NCI-H748 treated with DMSO at 0.1 percent for 48 hours (cell line): Measurements from ENCODE around the gene ISL2.

ENCODE experiments used
- DNase-seq: peaks from one replicate; lab custom pipeline; 2025; lab: John Stamatoyannopoulos, UW

The ISL2 gene

DNA sequence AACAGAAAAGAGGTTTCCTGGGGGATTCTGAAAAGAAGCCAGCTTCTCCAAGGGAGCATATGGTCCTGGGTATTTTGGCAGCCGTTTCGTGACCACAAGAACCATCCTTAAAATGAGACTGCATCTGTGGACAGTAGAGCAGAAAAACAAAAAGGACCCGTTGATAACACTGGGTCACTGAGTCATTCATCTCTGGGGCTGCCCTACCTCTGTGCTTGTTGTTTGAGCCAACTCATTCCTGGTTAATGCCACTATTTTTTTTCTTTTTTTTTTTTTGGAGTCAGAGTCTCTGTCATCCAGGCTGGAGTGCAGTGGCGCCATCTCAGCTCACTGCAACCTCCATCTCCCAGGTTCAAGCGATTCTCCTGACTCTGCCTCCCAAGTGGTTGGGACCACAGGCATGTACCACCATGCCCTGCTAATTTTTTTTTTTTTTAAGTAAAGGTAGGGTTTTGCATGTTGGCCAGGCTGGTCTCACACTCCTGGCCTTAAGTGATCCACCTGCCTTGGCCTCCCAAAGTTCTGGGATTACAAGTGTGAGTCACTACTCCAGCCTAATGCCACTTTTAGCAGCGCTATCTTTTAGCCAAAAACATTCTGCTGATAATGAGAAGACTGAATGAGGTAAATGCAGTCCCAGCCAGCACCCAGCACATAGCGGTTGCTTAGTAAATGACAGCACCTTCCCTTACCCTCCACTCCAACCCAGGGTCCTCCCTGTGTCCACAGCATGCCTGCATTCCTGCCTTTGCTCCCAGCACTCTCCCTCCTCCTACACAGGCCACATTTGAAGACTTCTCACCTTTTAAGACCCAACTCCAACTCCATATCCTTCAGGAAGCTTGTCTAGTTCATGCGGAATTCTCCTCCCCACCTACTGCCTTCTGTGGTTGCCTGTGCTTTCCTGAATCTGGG lies 9.1 kb upstream of the ISL2 start:
- DNase-seq = no peak

DNA sequence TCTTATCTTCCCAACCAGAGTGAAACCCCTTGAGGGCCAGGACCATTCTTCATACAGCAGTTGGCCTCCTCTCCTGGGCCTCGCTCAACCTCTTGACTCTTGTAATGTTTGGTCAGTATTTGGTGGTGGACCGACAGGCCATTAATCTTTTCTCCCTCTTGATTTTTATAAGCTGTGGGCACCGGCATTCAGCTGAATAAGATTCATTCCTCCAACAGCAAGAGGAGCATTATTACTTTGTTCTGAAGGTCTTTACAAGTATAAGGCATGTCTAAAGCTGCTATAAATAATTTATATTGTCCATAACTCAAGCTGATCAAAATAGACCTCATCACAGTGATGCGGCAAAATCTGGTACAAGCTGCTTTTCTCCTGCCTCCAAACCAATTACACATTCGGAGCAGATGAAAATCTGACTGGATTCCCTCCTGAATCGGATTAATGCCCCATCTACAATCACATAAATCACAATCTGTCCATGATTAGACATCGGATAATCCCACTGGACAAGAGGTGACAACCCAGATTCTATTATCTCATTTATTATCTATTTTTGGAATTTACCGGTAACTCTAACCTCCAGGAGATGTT lies 8.4 kb upstream of the ISL2 start:
- DNase-seq = no peak

DNA sequence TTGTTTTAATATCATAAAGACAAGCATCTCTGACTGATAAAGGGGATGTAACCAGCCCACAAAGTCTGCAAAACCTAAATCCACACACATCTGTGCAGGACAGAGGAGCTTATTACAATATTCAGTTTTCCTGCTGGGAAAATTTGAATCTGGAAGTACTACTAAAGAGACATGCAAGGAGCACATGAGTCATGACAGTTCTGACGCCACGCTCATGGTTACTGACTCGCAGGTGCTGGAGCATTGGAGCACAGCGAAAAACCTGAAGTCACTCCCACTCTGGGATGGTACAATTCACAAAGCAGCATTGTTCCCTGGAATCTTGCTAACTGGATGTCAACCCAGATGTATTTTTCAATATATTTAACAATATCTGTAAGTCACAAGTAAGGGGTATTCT lies 7.6 kb upstream of the ISL2 start:
- DNase-seq = no peak

DNA sequence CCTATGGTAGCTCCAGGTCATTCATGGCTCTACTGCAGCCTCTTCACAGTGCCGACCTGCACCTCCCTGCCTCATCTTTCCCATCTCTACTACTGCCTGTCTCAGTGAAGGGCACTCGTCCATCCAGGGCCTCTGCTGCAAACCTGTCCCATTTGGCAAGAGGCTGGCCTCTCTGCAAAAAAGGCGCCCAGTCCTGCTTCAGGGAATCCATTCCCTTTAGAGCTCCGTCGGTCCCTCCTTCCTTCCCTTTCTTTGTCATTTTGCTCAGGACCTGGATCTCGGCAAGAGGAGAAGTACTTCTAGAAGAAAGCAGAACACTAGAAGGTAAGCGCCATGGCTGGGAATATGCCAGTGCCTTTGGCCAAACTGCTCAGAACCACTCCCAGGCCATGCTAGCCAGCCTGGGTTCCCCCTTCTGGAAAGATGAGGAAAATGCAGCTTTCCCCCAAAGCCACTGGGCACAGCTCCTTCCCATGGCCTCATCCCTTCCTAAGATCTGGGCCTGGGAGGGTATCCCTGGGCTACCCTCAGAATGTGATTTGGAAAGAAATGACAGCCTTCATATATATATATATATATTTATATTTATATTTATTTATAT lies 6.4 kb upstream of the ISL2 start:
- no peak for DNase-seq

DNA sequence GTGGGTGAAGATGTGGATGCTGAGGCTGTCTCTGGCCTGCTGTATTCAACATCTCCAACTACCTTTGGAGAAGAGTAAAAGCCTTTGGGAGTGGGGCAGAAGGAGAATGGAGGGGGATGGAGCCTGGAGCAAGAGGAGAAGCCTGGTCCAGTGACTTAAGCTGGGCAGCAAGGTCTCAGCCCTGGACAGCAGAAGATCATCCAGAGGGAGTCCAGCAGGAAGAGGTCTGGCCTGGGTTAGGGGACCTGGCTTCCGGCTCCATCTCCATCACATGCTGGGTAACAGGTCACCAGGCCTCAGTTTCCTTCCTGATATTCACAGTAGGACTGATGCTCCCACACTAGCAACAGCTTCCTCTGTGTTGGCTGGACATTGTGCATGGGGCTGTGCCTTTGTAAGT lies 3.8 kb upstream of the ISL2 start:
- no peak for DNase-seq

DNA sequence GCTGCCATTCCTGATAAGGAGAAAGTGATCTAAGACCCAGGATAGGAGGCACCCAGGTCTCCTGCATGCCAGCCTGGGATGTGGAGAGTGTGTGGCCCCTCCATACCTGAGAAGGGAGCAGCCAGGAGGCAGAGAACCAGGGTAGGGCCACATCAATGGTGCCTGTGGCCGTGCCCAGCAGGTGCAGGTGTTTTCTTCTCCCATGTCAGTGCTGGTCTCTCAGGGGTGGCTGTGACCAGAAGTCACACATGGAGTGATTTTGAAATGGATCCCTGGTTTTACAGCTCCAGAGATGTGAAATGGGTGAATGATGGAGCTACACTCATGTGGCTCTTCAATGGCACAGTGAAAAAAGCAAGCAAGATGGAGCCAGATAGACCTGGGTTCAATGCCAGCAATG lies 3.3 kb upstream of the ISL2 start:
- no peak for DNase-seq

DNA sequence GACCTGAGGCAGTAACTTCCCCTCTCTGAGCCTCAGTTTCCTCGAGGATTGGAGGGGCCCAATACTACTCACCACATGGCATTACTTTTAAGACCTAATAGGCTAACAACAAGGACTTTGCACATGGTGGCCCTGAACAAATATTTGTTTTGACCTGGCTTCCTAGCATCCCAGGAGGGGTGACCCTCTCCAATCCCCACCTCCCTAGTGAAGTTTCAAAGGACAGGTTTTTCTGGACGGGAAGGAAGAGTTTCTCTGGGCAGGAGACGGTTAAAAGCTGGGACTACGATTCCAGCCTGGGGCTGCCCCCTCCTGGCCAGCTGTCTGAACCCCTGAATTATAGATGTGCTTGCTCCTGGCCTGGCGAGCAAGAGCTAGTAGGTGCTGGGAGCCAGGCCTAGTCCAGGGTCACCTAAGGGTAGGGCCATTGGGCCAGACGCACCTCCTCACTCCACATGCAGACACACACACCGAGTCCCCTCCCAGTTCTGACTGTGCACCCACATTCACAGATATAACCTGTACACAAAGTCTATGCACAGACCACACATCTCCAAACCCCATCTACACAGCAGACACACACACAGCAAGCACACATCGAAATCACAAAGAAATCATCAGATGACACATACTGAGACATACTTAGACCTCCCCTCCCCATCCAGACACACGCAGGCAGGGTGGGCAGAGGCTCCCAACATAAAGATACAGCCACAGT lies 2.7 kb upstream of the ISL2 start:
- DNase-seq = no peak

DNA sequence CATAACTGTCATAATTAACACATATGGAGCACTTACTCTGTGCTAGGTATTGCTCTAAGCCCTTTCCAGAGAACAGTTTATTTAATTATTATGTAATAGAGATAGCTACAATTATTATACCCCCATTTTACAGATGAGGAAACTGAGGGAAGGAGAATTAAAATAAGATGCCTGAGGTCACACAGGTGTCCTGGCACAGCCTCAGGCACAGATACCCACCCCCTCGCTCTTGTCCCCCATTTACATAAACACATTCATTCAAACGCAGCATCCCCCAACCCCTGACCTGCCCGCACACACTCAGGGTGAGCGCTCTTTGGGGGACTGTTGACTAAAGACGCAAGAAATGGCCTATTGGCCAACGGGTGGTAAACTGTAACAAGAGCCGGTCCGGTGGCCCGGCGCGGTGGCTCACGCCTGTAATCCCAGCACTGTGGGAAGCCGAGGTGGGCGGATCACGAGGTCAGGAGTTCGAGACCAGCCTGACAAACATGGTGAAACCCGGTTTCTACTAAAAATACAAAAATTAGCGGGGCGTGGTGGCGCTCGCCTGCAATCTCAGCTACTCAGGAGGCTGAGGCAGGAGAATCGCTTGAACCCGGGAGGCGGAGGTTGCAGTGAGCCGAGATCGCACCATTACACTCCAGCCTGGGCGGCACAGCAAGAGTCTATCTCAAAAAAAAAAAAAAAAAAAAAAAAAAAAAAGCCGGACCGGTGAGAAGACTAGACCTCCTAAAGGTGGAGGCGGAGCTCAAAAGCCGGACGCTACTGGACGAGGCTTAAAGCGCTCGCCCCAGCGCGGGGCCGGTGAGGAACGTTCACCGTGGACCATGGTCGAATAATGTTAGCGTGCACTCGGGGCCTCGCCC lies 1.9 kb upstream of the ISL2 start:
- DNase-seq = no peak

DNA sequence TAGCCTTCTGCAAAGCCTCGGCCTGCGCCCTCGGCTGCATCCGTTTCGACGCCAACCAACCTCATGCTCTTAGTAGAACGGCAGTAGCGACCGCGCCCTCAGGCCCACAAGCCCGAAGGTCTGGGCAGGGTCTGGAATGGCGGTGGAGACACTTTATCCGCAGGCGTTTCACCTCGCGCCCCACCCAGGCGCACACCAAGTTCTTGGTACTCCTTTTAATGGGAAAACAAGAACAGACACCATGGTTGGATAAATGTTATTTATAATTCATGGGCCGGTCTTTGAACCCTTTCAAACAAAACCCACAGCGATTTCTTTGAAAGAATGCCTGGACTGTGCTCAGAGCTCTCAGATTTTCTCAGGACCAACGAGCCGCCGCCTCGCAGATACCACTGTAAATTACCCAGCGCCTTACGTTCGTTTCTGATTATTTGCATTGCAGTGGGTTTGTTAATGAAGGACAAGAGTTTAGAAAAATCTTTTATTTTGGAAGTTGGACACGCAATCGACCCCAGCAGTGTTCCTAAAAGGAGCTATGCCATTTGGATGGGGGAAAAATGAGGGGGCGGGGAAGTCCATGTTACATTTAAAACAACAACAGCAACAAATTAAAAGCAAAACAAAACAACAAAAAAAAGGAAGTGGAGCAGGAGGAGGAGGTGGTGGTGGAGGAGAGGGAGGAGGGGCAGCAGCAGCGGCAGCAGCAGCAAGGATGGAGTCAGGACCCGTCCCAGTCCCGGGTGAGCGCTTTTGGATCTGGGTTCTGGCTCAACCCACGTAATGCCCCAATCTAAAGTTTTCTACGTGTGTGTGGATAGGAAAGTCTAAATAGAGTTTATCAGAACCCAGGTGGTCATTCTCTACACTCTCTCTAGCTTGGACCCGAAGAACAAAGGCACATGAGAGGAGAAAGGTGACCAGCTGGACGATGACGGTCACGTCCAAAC lies 993 bp upstream of the ISL2 start:
- no peak for DNase-seq

DNA sequence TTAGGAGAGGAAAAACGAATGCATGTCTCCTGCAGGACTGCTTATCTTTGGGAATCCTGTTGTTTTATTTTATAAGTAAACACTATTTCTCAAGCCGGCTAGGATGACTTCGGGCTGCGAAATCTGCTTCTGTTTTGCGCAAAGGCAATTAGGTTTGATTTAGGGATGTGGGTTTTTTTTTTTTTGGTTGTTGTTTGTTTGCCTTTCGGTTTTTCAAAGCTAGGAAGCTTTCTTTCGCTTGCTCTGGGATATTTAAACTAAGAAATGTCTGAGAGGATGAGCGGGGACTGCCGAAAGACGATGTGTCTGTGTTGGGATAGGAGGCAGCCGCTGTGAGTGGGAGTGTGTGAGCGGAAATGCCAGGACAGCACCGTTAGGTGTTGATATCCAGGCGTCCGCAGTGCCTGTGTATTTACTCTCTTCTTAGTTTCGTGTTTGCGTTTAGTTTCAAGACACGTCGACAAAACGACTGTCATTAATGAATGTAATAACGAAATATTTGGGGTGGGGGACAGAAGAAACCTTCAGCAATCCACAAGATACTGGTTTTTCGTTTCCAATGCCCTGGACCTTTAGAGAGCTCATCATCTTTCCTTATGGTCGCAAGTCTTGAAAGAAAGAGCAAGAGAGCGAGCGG lies 604 bp downstream of the ISL2 start:
- DNase-seq = no peak

DNA sequence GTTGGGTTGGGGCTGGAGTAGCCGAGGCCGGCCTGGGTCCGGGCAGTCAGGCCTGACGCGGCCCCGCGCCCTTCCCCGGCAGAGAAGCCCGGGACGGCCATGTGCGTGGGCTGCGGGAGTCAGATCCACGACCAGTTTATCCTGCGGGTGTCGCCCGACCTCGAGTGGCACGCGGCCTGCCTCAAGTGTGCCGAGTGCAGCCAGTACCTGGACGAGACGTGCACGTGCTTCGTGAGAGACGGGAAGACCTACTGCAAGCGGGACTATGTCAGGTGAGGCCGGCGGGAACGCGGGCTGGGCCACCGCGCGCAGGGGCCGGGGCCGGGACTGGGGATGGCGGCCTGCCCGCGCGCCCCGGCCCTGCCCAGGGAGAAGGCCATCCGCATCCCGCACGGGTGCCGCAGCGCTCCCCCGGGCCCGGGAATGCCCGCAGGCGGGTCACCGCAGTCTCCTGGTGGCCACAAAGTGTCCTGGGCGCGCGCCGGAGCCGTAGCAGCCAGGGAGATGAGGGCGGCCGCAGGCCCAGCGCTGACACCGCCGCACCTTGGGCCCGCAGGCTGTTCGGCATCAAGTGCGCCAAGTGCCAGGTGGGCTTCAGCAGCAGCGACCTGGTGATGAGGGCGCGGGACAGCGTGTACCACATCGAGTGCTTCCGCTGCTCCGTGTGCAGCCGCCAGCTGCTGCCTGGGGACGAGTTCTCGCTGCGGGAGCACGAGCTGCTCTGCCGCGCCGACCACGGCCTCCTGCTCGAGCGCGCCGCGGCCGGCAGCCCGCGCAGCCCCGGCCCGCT lies 1.3 kb downstream of the ISL2 start:
- DNase-seq = no peak

DNA sequence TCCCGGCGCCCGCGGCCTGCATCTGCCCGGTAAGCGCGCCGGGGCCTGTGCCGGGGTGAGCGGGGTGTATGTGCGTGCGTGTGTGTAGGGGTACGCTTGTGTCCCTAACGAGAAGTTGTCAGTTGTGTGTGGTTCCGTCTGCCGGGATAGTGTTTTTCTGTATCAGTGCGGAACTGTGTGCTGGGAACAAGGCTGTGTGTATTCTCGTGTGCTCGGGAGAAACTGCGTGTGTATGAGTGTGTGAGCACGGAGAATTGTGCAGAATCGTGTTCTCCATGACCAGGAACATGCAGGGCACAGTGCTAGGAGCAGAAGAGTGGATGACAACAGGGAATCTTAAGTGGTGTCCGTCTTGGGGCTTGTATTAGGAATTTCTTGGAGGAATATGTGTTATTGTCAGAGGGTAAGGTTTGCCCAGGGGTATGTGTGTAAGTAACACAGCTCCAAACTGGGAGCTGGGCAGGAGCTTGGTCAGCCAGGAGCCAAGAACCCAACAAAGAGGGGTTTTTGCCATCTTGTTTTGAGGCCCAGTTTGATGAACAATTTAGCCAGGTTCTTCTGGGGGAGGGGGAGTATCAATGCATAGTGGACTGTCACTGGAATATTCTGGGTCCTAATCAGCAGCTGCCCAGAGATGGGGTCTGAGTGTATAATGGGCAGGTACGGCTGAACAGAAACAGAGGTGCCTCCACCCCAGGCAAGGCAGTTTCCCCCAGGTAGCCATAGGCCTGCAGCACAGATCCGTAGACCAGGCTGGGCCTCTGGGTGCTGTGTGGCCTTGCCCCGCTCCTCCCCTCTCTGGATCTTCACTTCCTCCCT lies 2.1 kb downstream of the ISL2 start:
- no peak for DNase-seq

DNA sequence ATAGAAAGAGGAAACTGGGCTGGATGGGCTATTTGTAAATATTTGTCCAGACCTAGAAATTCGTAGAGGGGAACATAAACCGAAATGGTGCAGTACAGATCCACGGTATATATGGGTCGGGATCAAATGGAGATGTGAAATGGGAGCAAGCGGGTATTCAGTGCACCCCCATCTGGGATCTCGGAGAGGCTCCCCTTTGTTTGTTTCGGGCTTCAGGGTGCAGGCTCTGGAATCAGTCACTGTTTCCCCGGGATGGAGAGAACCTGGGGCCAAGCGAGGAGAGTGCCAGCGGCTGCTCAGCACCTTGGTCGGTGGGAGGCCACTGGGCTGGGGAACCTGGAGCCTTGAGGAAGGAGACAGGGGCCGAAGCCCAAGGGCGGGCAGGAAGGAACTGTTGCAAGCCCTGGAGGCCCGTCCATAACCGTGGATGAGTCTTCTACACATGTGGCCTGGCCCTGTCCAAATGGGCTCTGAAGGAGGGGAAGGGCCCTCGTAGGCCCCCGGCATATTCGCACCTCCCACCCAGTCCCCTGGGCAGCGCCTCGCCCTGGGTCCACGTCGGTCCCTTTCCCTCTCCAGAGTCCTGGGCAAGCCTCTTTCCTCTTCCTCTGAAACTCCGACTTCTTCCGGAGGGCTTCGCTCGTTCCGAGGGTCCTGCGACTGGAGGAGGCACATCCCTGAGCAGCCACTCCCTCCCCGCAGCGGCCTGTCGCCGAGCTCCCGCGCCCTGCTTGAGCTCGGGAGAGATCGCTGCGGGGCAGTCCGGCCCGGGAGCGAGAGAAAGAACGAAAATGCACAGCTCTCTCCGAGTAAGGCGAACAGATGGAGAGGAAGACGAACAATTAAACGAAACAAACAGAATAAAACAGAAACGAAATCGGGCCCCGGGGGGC lies 3.0 kb downstream of the ISL2 start:
- no peak for DNase-seq

DNA sequence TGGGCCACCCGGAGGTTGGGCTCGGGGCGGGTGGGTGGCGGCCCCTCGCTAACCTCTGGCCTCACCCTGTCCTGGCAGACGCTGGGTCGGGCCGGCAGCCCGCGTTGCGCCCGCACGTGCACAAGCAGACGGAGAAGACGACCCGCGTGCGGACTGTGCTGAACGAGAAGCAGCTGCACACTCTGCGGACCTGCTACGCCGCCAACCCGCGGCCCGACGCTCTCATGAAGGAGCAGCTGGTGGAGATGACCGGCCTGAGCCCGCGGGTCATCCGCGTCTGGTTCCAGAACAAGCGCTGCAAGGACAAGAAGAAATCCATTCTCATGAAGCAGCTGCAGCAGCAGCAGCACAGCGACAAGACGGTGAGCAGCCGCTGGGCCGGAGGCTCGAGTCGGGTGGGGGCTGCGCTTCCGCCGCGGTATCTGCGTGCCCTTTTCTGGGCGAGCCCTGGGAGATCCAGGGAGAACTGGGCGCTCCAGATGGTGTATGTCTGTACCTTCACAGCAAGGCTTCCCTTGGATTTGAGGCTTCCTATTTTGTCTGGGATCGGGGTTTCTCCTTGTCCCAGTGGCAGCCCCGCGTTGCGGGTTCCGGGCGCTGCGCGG lies 3.7 kb downstream of the ISL2 start:
- no peak for DNase-seq

DNA sequence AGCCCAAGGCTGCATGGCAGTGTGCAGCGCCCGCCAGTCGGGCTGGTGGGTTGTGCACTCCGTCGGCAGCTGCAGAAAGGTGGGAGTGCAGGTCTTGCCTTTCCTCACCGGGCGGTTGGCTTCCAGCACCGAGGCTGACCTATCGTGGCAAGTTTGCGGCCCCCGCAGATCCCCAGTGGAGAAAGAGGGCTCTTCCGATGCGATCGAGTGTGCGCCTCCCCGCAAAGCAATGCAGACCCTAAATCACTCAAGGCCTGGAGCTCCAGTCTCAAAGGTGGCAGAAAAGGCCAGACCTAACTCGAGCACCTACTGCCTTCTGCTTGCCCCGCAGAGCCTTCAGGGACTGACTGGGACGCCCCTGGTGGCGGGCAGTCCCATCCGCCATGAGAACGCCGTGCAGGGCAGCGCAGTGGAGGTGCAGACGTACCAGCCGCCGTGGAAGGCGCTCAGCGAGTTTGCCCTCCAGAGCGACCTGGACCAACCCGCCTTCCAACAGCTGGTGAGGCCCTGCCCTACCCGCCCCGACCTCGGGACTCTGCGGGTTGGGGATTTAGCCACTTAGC lies 4.3 kb downstream of the ISL2 start:
- DNase-seq = no peak

DNA sequence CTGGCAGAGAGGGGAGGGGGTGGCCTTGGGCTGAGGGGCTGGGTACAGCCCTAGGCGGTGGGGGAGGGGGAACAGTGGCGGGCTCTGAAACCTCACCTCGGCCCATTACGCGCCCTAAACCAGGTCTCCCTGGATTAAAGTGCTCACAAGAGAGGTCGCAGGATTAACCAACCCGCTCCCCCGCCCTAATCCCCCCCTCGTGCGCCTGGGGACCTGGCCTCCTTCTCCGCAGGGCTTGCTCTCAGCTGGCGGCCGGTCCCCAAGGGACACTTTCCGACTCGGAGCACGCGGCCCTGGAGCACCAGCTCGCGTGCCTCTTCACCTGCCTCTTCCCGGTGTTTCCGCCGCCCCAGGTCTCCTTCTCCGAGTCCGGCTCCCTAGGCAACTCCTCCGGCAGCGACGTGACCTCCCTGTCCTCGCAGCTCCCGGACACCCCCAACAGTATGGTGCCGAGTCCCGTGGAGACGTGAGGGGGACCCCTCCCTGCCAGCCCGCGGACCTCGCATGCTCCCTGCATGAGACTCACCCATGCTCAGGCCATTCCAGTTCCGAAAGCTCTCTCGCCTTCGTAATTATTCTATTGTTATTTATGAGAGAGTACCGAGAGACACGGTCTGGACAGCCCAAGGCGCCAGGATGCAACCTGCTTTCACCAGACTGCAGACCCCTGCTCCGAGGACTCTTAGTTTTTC lies 4.9 kb downstream of the ISL2 start:
- DNase-seq = no peak
